Skeletal muscle cell (primary cell): ENCODE results near the gene ANGPTL1.
"Not testable (repeated sequence)": the region's sequence is repeated elsewhere in the genome, so short reads cannot be mapped to it uniquely, and the experiment has no call there.

ENCODE experiments used
- DNase-seq: peaks from one replicate; pipeline ENCODE4 v3.0.0-alpha.2; 2010; ENCODE audit warnings: low read depth
- H3K4me3 ChIP-seq: 2 replicates; pipeline ENCODE4 v1.5.1; 2011; ENCODE audit warnings: low read depth, mild to moderate bottlenecking, control low read depth, low read length, moderate library complexity

ANGPTL1 gene

GRCh38 chr1:178869119-178869697 is 1.7 kb downstream of the ANGPTL1 start:
- H3K4me3 ChIP-seq, result peak overlapping the region; percentile 31
- peak; percentile 33 for DNase-seq

- DNase-seq, result no peak
- H3K4me3 ChIP-seq, result peak overlapping the region; percentile 14
These were observed 2.2 kb downstream of the ANGPTL1 start for GRCh38 chr1:178868706-178869105.

- no peak for DNase-seq
- peak overlapping the region; percentile 33 for H3K4me3 ChIP-seq
These were observed 3.2 kb downstream of the ANGPTL1 start for GRCh38 chr1:178867670-178868069.

- H3K4me3 ChIP-seq, result no peak overlapping the region
- DNase-seq, result no peak
These were observed 6.6 kb downstream of the ANGPTL1 start for GRCh38 chr1:178864326-178864725.

GRCh38 chr1:178862864-178863263 is 8.0 kb downstream of the ANGPTL1 start:
- no peak overlapping the region for H3K4me3 ChIP-seq
- no peak for DNase-seq

- no peak for DNase-seq
- H3K4me3 ChIP-seq, result no peak overlapping the region
These were observed 8.5 kb downstream of the ANGPTL1 start for GRCh38 chr1:178862416-178862815.

- H3K4me3 ChIP-seq, result no peak overlapping the region
- no peak for DNase-seq
These were observed 13.8 kb downstream of the ANGPTL1 start for GRCh38 chr1:178857126-178857525.

GRCh38 chr1:178849918-178850317 is 21.0 kb downstream of the ANGPTL1 start:
- no peak for DNase-seq
- no peak overlapping the region for H3K4me3 ChIP-seq

- DNase-seq, H3K4me3 ChIP-seq: not testable (repeated sequence)
These were observed 23.0 kb downstream of the ANGPTL1 start for GRCh38 chr1:178847919-178848318.

GRCh38 chr1:178847396-178847849 is 23.5 kb downstream of the ANGPTL1 start:
- peak; percentile 37 for DNase-seq
- no peak overlapping the region for H3K4me3 ChIP-seq

- no peak for DNase-seq
- no peak overlapping the region for H3K4me3 ChIP-seq
These were observed 24.6 kb downstream of the ANGPTL1 start for GRCh38 chr1:178846306-178846705.

- no peak overlapping the region for H3K4me3 ChIP-seq
- DNase-seq, result no peak
These were observed 26.4 kb downstream of the ANGPTL1 start for GRCh38 chr1:178844436-178844835.

GRCh38 chr1:178825167-178825566 is 45.7 kb downstream of the ANGPTL1 start:
- DNase-seq, result no peak
- no peak overlapping the region for H3K4me3 ChIP-seq

- DNase-seq, result no peak
- no peak overlapping the region for H3K4me3 ChIP-seq
These were observed 49.6 kb downstream of the ANGPTL1 start for GRCh38 chr1:178821134-178821866.

GRCh38 chr1:178819123-178819522 is 51.8 kb downstream of the ANGPTL1 start:
- DNase-seq, result no peak
- H3K4me3 ChIP-seq, result no peak overlapping the region

GRCh38 chr1:178818416-178818815 is 52.5 kb downstream of the ANGPTL1 start:
- no peak overlapping the region for H3K4me3 ChIP-seq
- DNase-seq, result peak; percentile 11

GRCh38 chr1:178810585-178810984 is 60.3 kb downstream of the ANGPTL1 start:
- DNase-seq, result no peak
- no peak overlapping the region for H3K4me3 ChIP-seq

- no peak overlapping the region for H3K4me3 ChIP-seq
- DNase-seq, result no peak
These were observed 62.3 kb downstream of the ANGPTL1 start for GRCh38 chr1:178808529-178808928.

GRCh38 chr1:178806665-178807300 is 64.1 kb downstream of the ANGPTL1 start:
- no peak overlapping the region for H3K4me3 ChIP-seq
- DNase-seq, result no peak

GRCh38 chr1:178802873-178803272 is 68.0 kb downstream of the ANGPTL1 start:
- H3K4me3 ChIP-seq, result no peak overlapping the region
- DNase-seq, result no peak
